Left renal cortex interstitium (tissue), 4 donors: ENCODE results near the gene KCNT2. TPM values are rescaled to one million over a fixed set of nuclear protein-coding genes. Genes with fewer than 3 reads are reported as not detected.
"Not testable (repeated sequence)": the region's sequence is repeated elsewhere in the genome, so short reads cannot be mapped to it uniquely, and the experiment has no call there.

ENCODE experiments used
- DNase-seq, 4 donors: peaks; one replicate each; pipeline ENCODE4 v3.0.0-alpha.2; 2013; ENCODE audit warnings: low read depth in 4 of 4, low spot score in 2 of 4, missing footprints in 1 of 4
- polyA plus RNA-seq, 4 donors: library from polyadenylated mRNA; unstranded; fragments of 120-200 nt; gene quantifications; one replicate each; pipeline ENCODE4 v1.2.1, GENCODE V29; 2013; ENCODE audit not compliant: insufficient read length in 4 of 4

KCNT2 gene
- polyA plus RNA-seq = 10 to 100 TPM in 2 of 4 donors, 1 to 10 TPM in 2; 9.4 to 13.2 (median 10.0) TPM

GRCh38 chr1:196608390-196609369, at the start of gene KCNT2:
KCNT2 (minus strand) TSS chr1:196608440; CDS start chr1:196608309, 131 bp downstream.
- DNase-seq = peak; percentile 69 to 85 (median 78)

GRCh38 chr1:196655494-196655893, 47.3 kb upstream of the KCNT2 start:
- DNase-seq = no peak

GRCh38 chr1:196655071-196655470, 46.8 kb upstream of the KCNT2 start:
- no peak for DNase-seq

GRCh38 chr1:196654271-196654670, 46.0 kb upstream of the KCNT2 start:
- no peak for DNase-seq

DNA sequence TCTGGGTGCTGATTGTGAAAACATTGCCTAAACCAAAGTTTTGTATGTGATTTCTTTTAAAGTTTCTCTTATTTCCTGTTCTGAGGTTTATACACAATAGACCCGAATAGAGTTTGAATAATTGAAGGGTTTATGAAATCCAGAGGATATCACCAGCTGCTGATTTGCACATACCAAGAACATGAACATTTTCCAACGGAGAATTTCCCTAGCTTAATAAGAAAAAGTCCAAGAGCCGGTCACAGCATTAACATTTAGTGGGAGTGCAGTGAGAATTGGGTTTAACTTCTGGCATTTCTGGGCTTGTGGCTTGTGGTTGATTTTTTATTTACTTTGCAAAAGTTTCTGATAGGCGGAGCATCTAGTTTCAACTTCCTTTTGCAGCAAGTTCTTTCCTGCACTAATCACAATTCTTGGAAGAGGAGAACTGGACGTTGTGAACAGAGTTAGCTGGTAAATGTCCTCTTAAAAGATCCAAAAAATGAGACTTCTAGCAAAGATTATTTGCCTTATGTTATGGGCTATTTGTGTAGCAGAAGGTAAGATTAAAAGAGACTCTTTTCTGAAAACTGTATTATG, 43.5 kb upstream of the KCNT2 start, which contains the start of gene CFH:
TSS of gene CFH (plus strand) at position 407 of the 579 bp plus-strand sequence. CDS start at position 482, 75 bp downstream.
- peak in 1 of 4 donors; percentile 7 for DNase-seq

GRCh38 chr1:196651079-196651478, 42.8 kb upstream of the KCNT2 start:
- DNase-seq = no peak

DNA sequence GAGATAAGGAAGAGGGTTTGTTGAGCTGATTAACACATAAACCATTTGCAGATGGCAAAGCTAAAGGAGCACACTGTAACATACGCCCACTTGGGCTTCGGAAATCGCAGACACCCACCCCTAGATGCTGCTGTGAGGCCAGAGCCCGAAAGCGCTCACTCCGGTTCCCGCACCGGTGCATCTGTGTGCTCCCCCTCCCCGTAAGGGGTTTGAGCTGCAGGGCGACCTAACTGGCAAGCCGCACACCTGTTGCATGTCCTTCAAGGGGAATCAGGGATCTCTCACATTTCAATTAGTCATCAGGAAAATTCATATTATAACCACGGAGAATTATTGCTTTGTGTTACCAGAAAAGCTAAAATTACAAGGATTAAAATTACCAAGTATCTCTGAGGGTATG, 42.2 kb upstream of the KCNT2 start:
- no peak for DNase-seq

DNA sequence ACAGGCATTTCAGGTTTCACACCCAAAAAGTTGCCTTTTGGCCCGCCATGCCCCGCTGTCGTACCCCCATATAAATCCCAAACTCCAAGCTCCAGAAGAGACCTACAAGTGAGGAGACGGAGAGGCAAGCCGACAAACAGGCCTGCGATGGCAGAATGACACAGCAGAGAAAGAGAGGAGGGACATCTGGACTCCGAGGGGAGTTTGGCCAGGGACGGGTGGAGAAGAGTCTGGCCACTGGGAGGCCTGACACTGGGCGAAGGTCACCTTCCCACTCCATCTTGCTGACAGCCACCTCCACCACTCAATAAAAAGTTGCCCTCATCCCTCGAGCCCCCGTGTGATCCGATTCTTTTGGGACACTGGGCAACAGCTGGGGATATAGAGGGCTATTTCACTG, 41.8 kb upstream of the KCNT2 start:
- no peak for DNase-seq

- no peak for DNase-seq
Measured at GRCh38 chr1:196640976-196641375, 32.7 kb upstream of the KCNT2 start.

- DNase-seq = not testable (repeated sequence)
Measured at GRCh38 chr1:196639291-196639690, 31.1 kb upstream of the KCNT2 start.

DNA sequence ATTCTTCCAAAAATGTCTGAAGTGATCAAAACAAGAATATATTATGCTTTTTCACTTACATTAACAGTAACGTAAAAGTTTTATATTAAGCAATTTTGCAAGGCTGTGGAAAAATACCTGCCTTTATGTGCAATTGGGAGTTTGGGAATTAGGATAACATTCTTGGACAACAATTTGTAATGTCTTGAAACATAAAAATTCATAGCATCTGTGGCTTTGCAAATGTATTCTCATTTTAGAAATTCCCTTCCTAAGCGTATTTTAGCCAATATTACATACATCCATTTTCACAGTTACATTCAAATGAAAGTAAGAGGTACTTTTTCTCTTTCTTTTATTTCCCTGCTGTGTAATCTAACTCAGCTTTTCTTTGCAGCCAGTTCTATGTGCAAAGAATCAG, 30.2 kb upstream of the KCNT2 start:
- no peak for DNase-seq

GRCh38 chr1:196637606-196638005, 29.4 kb upstream of the KCNT2 start:
- no peak for DNase-seq

DNA sequence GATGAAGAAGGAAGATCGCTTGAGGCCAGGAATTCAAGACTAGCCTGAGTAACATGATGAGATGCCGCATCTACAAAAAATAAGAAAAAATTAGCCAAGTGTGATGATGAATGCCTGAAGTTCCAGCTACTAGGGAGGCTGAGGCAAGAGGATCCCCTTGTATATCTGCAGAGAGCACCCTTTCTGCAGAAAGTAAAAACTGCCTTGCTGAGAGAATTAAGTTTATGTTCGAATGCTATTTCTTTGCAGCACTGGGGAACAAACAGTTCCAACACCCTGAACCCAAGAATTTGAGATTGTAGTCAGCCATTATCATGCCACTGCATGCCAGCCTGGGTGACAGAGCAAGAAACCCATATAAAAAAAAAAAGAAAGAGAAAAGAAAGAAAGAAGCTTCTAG, 20.6 kb upstream of the KCNT2 start:
- DNase-seq = no peak

- no peak for DNase-seq
Measured at GRCh38 chr1:196623079-196623478, 14.8 kb upstream of the KCNT2 start.

- no peak for DNase-seq
Measured at GRCh38 chr1:196619721-196620120, 11.5 kb upstream of the KCNT2 start.

DNA sequence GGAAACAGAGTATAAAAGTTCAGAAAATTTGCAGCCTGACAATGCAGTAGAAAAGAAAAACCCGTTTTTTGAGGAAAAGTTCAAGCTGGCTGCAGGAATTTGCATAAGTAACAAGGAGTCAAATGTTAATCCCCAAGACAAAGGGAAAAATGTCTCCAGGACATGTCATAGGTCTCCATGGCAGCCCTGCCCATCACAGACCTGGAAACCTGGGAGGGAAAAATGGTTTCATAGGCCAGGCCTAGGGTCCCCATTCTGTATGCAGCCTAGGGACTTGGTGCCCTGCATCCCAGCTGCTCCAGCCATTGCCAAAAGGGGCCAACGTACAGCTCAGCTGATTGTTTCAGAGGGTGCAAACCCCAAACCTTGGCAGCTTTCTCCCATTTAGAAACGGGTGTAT, 3.6 kb upstream of the KCNT2 start:
- no peak for DNase-seq

DNA sequence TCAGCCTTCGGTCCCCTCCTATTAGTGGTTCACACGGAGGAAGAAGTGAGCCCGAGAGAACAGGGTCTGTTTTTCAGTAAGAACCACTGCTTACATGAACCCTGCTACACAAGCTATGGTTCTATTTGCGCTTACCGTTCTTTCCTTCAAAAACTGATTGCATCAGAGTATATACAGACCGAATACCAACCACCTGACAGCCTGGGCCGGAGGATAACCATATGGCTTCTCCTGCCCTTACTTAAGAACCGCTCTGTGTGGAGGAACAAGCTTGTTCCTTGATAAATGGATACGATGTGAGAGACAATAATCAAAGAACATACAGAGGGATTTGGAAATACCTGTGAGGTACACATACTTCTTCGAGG, 1.1 kb upstream of the KCNT2 start:
- DNase-seq = no peak

GRCh38 chr1:196607981-196608380, 259 bp downstream of the KCNT2 start:
- DNase-seq = peak in 2 of 4 donors; percentile 42 to 65

DNA sequence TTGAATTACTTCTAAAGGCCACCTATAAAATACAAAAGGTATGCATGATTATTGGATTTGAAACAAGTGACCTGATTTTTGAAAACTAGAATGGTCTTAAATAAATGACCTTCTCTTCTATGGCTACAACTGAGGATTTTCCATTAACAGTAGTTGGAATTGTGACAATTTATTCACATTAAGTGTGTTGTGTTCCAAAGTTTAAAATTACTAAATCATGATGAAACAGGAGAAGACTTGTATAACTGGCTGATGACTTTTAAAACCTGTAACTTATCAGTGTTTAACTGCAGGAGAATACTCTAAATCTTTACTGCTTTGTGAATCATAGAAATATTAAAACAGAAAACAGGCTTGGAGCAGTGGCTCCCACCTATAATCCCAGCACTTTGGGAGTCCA, 4.6 kb downstream of the KCNT2 start:
- no peak for DNase-seq

GRCh38 chr1:196598942-196599748, 9.1 kb downstream of the KCNT2 start:
- no peak for DNase-seq

- DNase-seq = no peak
Measured at GRCh38 chr1:196594700-196595099, 13.5 kb downstream of the KCNT2 start.
